ENCODE data around the gene NRK.

- TF ChIP-seq POLR2A (IDR thresholded peaks at IDR 0.05) = no peak
- TF ChIP-seq CTCF (IDR thresholded peaks at IDR 0.05) = no peak
Observed at GRCh38 chrX:105775679-105776078, 46.7 kb upstream of the NRK start.

All from vagina (tissue), 2 donors.